Hindlimb muscle (tissue), 1 donor: Measurements from ENCODE around the gene KRTAP21-1. TPM values are rescaled to one million over a fixed set of nuclear protein-coding genes. Genes with fewer than 3 reads are reported as not detected.

ENCODE experiments used
- polyA plus RNA-seq: library from polyadenylated mRNA; unstranded; fragments of 120-200 nt; gene quantifications from one replicate; pipeline ENCODE4 v1.2.1, GENCODE V29; 2013; ENCODE audit not compliant: insufficient read length

KRTAP21-1 gene
- polyA plus RNA-seq, 1 donor = not detected

Other genes starting within 250 kb of the KRTAP21-1 start
- gene KRTAP19-6, start 213.6 kb downstream of the KRTAP21-1 start, polyA plus RNA-seq = not detected
- not detected for gene KRTAP19-7, start 194.1 kb downstream of the KRTAP21-1 start, polyA plus RNA-seq
- not detected for gene KRTAP22-2, start 165.0 kb downstream of the KRTAP21-1 start, polyA plus RNA-seq
- not detected for gene KRTAP6-3, start 163.0 kb downstream of the KRTAP21-1 start, polyA plus RNA-seq
- not detected for gene KRTAP6-2, start 156.5 kb downstream of the KRTAP21-1 start, polyA plus RNA-seq
- not detected for gene KRTAP22-1, start 154.3 kb downstream of the KRTAP21-1 start, polyA plus RNA-seq
- gene KRTAP6-1, start 141.5 kb downstream of the KRTAP21-1 start, polyA plus RNA-seq = not detected
- not detected for gene KRTAP20-1, start 139.0 kb downstream of the KRTAP21-1 start, polyA plus RNA-seq
- gene KRTAP20-4, start 134.8 kb downstream of the KRTAP21-1 start, polyA plus RNA-seq = not detected
- not detected for gene KRTAP20-2, start 120.2 kb downstream of the KRTAP21-1 start, polyA plus RNA-seq
- not detected for gene KRTAP20-3, start 112.6 kb downstream of the KRTAP21-1 start, polyA plus RNA-seq
- gene KRTAP21-3, start 36.7 kb downstream of the KRTAP21-1 start, polyA plus RNA-seq = not detected
- not detected for gene KRTAP21-2, start 8.2 kb downstream of the KRTAP21-1 start, polyA plus RNA-seq
- gene KRTAP8-1, start 57.8 kb upstream of the KRTAP21-1 start, polyA plus RNA-seq = not detected
- not detected for gene KRTAP7-1, start 74.3 kb upstream of the KRTAP21-1 start, polyA plus RNA-seq
- gene KRTAP11-1, start 126.2 kb upstream of the KRTAP21-1 start, polyA plus RNA-seq = not detected